Kidney (tissue), 14 donors: ENCODE data around the gene SLC25A36. TPM values are rescaled to one million over a fixed set of nuclear protein-coding genes. Genes with fewer than 3 reads are reported as not detected.
A peak's percentile ranks its signal among the peaks of the same experiment; 100 is the strongest.

Experiments
- DNase-seq, 5 donors: peaks; one replicate each; pipeline ENCODE4 v3.0.0-alpha.2; 2013 to 2020
- FAIRE-seq: peaks from 2 replicates; lab custom pipeline; 2012; peaks lifted over from hg19 to GRCh38; lab: Jason Lieb, UNC
- H3K27ac ChIP-seq, 2 donors: one replicate each; pipeline ENCODE4 v1.7.0; 2013; ENCODE audit warnings: low read depth in 2 of 2, low read length in 2 of 2, inconsistent platforms in 1 of 2
- H3K27me3 ChIP-seq: one replicate; pipeline ENCODE4 v1.7.1; 2013; ENCODE audit warnings: low read length, inconsistent platforms; ENCODE audit not compliant: control insufficient read depth, insufficient read depth
- H3K36me3 ChIP-seq, 3 donors: one replicate each; pipeline versions ENCODE4 v1.7.0 to v1.7.1; 2013; ENCODE audit warnings: low read length in 3 of 3, control low read depth in 1 of 3, inconsistent platforms in 1 of 3; ENCODE audit not compliant: insufficient read depth in 3 of 3, control insufficient read depth in 2 of 3
- H3K4me1 ChIP-seq, 3 donors: one replicate each; pipeline versions ENCODE4 v1.7.0 to v1.7.1; 2013; ENCODE audit warnings: low read length in 3 of 3, inconsistent platforms in 1 of 3, low read depth in 1 of 3; ENCODE audit not compliant: control insufficient read depth in 2 of 3, insufficient read depth in 2 of 3
- H3K4me3 ChIP-seq, 3 donors: one replicate each; pipeline versions ENCODE4 v1.7.0 to v1.8.1; 2013; ENCODE audit warnings: low read length in 3 of 3, control low read depth in 1 of 3, inconsistent platforms in 1 of 3
- H3K9ac ChIP-seq, 3 donors: one replicate each; pipeline versions ENCODE4 v1.7.0 to v1.7.1; 2013; ENCODE audit warnings: low read length in 3 of 3, control low read depth in 1 of 3, inconsistent platforms in 1 of 3
- H3K9me3 ChIP-seq, 3 donors: one replicate each; pipeline versions ENCODE4 v1.7.0 to v1.7.1; 2013; ENCODE audit warnings: low read length in 3 of 3, control low read depth in 1 of 3, inconsistent platforms in 1 of 3; ENCODE audit not compliant: control insufficient read depth in 2 of 3, insufficient read depth in 1 of 3
- CTCF ChIP-seq: IDR thresholded peaks from 3 replicates; pipeline ENCODE4 v1.5.1; 2012; ENCODE audit warnings: mild to moderate bottlenecking, moderate library complexity, borderline replicate concordance; ENCODE audit not compliant: insufficient read depth; ENCODE audit errors: extremely low read depth
- intact Hi-C: fragments of 100-400 bp; cut with DNase I; formaldehyde crosslinking; loops from one replicate; pipeline ENCODE4 v1.11.1; 2022
- polyA plus RNA-seq: library from polyadenylated mRNA; stranded (reverse); fragments of 350-450 nt; fragmentation: Illumina TruSeq; extraction: RNeasy Lipid Tissue Mini Kit (QIAGEN cat#74804); gene quantifications from one replicate; pipeline ENCODE4 v1.2.3, GENCODE V29; 2014; ENCODE audit warnings: low read depth, low replicate concordance; ENCODE audit not compliant: insufficient read depth
- total RNA-seq: library from RNA; stranded (reverse); fragmentation: NEBNext Ultra II Directional; extraction: Animal tissue kit (Norgen Biotek cat#: 25700); gene quantifications from one replicate; pipeline ENCODE4 v1.2.1, GENCODE V29; 2021
- donor health status: control.
- donor health status: control.
- donor health status: control.
- donor health status: control.
- donor health status: control.
- donor health status: DM: yes; HTN: yes; CAD: no.
- donor health status: Normal renal cell carcinoma (clear cell type).

Gene SLC25A36
- total and polyA plus RNA-seq, 2 donors from 2014 or later, result 20.0 to 78.1 TPM

- Histone ChIP-seq H3K9me3 (no peaks in the 10 kb centered on the region), H3K9ac (no peak overlapping the region), H3K27me3 (no peaks in the 10 kb centered on the region), H3K36me3 (peaks cover 0 to 20% (median 6%) of the 10 kb centered on the region in 3 donors), H3K4me3 (no peak overlapping the region), H3K4me1 (peaks cover 0 to 22% (median 0%) of the 10 kb centered on the region in 3 donors), H3K27ac (no peak overlapping the region)
- FAIRE-seq (no peak), DNase-seq (no peak)
- no peak for TF ChIP-seq CTCF
- intact Hi-C loops, result no loop called here
Observed at GRCh38 chr3:140956058-140956835, 14.6 kb downstream of the SLC25A36 start.

- no peaks in the 10 kb centered on the region for H3K9me3 ChIP-seq
- H3K4me1 ChIP-seq, result no peaks in the 10 kb centered on the region
- peak in 1 of 5 donors; percentile 34 for DNase-seq
- H3K36me3 ChIP-seq, result peaks cover 3 to 24% (median 4%) of the 10 kb centered on the region in 3 donors
- FAIRE-seq, result no peak
- H3K4me3 ChIP-seq, result no peak overlapping the region
- no peak overlapping the region for H3K9ac ChIP-seq
- no peak for TF ChIP-seq CTCF
- H3K27me3 ChIP-seq, result no peaks in the 10 kb centered on the region
- H3K27ac ChIP-seq, result no peak overlapping the region
- intact Hi-C loops, result no loop called here
Observed at GRCh38 chr3:140972833-140973232, 31.2 kb downstream of the SLC25A36 start.

- H3K9me3 ChIP-seq, result no peaks in the 10 kb centered on the region
- peaks cover 3 to 24% (median 4%) of the 10 kb centered on the region in 3 donors for H3K36me3 ChIP-seq
- intact Hi-C loops, result no loop called here
- H3K27ac ChIP-seq, result no peak overlapping the region
- DNase-seq, result no peak
- TF ChIP-seq CTCF, result no peak
- no peaks in the 10 kb centered on the region for H3K4me1 ChIP-seq
- no peak for FAIRE-seq
- H3K27me3 ChIP-seq, result no peaks in the 10 kb centered on the region
- no peak overlapping the region for H3K9ac ChIP-seq
- H3K4me3 ChIP-seq, result no peak overlapping the region
Observed at GRCh38 chr3:140974900-140975299, 33.3 kb downstream of the SLC25A36 start.
